Measurements from ENCODE around the gene A1BG. TPM values are rescaled to one million over a fixed set of nuclear protein-coding genes. Genes with fewer than 3 reads are reported as not detected.

Gene A1BG
- total and polyA plus RNA-seq, 2 of the 13 experiments (the other 11 are each of a cell fraction or from before 2014, with no cell fraction given): 14.7 to 41.4 TPM

- TF ChIP-seq ZC3H4 (CRISPR knock-in tag; IDR thresholded peaks at IDR 0.05; ENCODE audit: borderline replicate concordance) (peak; percentile 95; the same call in 1 of the 2 replicates), MED8 (CRISPR knock-in tag; IDR thresholded peaks at IDR 0.05; ENCODE audit: insufficient replicate concordance) (peak; percentile 86), THAP7 (CRISPR knock-in tag; IDR thresholded peaks at IDR 0.05) (no peak; the same call in 1 of the 2 replicates), ZNF121 (CRISPR knock-in tag; IDR thresholded peaks at IDR 0.05) (no peak), STAT6 (CRISPR knock-in tag; IDR thresholded peaks at IDR 0.05; ENCODE audit: borderline replicate concordance) (peak; percentile 84; the same call in 1 of the 2 replicates), BRCA1 (CRISPR knock-in tag; IDR thresholded peaks at IDR 0.05) (peak; percentile 62), RNF219 (CRISPR knock-in tag; IDR thresholded peaks at IDR 0.05) (no peak), FOSL2 (CRISPR knock-in tag; IDR thresholded peaks at IDR 0.05) (peak; percentile 32), PBX3 (CRISPR knock-in tag; IDR thresholded peaks at IDR 0.05; ENCODE audit: borderline replicate concordance) (no peak; the same call in 1 of the 2 replicates), KLF15 (CRISPR knock-in tag; IDR thresholded peaks at IDR 0.05; ENCODE audit: borderline replicate concordance) (0 out of 2 replicates have a peak, but pooled peaks have one; percentile 65), AKAP8 (CRISPR knock-in tag; IDR thresholded peaks at IDR 0.05) (peak; percentile 81), HDAC6 (IDR thresholded peaks at IDR 0.05; ENCODE audit: low read depth, low read length) (no peak), CEBPB (IDR thresholded peaks at IDR 0.05; ENCODE audit: borderline replicate concordance, low read depth, low read length) (peak; percentile 86), HNF4G (IDR thresholded peaks at IDR 0.05; ENCODE audit: borderline replicate concordance, low read depth, low read length) (no peak), HNF4G (CRISPR knock-in tag; IDR thresholded peaks at IDR 0.05; ENCODE audit: borderline replicate concordance, low read depth) (no peak), SIX4 (CRISPR knock-in tag; IDR thresholded peaks at IDR 0.05) (no peak; the same call in 1 of the 2 replicates), SKIL (CRISPR knock-in tag; IDR thresholded peaks at IDR 0.05; ENCODE audit: borderline replicate concordance) (peak; percentile 43; the same call in 1 of the 2 replicates)
Observed at GRCh38 chr19:58386576-58387337, 33.5 kb upstream of the A1BG start, which contains the start of gene RPS5 (continued).
